ENCODE results near the gene SPACA5. TPM values are rescaled to one million over a fixed set of nuclear protein-coding genes. Genes with fewer than 3 reads are reported as not detected.

Gene SPACA5
- not detected in 2 replicates for total RNA-seq

GRCh38 chrX:48006688-48007087 lies at the start of gene SPACA5:
SPACA5 (plus strand) TSS chrX:48006988; CDS start chrX:48007803, 815 bp downstream.

GRCh38 chrX:48003758-48004457 lies 2.9 kb upstream of the SPACA5 start, which contains the start of gene ZNF182:
ZNF182 (minus strand) TSS chrX:48003989; CDS start chrX:48002609, 1,380 bp downstream.

Other genes with a start within 250 kb of the SPACA5 start
- gene ZNF81, start 170.1 kb upstream of the SPACA5 start, total RNA-seq: 1.3 and 3.8 TPM in 2 replicates
- gene ZNF182, start 3.0 kb upstream of the SPACA5 start, total RNA-seq: 1.6 and 2.3 TPM in 2 replicates
- gene ZNF630, start 64.7 kb downstream of the SPACA5 start, total RNA-seq: 0.33 and 1.0 TPM in 2 replicates
- gene SPACA5B, start 123.6 kb downstream of the SPACA5 start, total RNA-seq: not detected in 2 replicates
- not detected in 2 replicates for gene SSX5, start 189.8 kb downstream of the SPACA5 start, total RNA-seq
- gene SSX1, start 248.4 kb downstream of the SPACA5 start, total RNA-seq: not detected in 2 replicates

Data from mesangial cell (primary cell).